ENCODE results near the gene MUC13.

The MUC13 gene

DNA sequence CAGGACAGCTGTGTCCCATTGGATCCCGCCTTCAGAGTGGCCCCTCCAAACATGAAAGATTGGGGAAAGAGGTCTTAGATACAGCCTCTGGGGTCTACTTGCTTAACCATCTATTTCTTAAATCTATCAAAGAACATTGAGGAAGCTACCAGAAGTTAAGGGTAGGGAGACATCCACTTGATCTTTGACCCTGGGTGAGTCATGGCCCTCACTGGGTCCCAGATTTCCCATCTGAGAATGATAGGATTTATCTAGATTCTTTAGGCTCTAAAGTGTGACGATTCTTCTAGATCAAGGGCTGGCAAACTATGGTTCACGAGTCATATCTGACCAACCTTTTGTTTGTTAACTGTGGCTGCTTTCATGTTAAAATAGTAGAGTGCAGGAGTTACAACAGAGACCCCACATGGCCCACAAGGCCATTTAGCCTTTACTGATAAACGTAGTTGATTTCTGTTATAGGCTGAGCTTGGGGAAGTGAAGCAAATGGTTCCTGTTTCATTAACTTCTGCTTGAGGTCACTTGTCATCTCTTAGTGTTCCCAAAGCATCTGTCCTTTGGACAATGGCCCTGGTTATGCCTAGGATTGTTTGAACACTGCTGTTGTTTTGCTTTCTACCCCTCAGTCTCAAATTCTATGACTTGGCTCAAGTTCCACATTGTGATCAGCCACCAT lies 8.0 kb downstream of the MUC13 start:
- TF ChIP-seq, protein P1, sequence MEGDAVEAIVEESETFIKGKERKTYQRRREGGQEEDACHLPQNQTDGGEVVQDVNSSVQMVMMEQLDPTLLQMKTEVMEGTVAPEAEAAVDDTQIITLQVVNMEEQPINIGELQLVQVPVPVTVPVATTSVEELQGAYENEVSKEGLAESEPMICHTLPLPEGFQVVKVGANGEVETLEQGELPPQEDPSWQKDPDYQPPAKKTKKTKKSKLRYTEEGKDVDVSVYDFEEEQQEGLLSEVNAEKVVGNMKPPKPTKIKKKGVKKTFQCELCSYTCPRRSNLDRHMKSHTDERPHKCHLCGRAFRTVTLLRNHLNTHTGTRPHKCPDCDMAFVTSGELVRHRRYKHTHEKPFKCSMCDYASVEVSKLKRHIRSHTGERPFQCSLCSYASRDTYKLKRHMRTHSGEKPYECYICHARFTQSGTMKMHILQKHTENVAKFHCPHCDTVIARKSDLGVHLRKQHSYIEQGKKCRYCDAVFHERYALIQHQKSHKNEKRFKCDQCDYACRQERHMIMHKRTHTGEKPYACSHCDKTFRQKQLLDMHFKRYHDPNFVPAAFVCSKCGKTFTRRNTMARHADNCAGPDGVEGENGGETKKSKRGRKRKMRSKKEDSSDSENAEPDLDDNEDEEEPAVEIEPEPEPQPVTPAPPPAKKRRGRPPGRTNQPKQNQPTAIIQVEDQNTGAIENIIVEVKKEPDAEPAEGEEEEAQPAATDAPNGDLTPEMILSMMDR (IDR thresholded peaks at IDR 0.05; ENCODE audit: insufficient read depth, low read length, missing control alignments) = no peak
- no peak overlapping the region for H3K4me3 ChIP-seq (ENCODE audit: low read depth, low read length)
- no peak for DNase-seq (ENCODE audit: low read depth, low spot score)
- ChIA-PET CTCF (interaction anchor here (0.7 to 3.8 kb wide), 15 partner anchors 8 to 658 kb away, joined by 3 to 70 read pairs (median 4); partner anchors contain the start of gene MUC13), POLR2A (no interaction called here)

DNA sequence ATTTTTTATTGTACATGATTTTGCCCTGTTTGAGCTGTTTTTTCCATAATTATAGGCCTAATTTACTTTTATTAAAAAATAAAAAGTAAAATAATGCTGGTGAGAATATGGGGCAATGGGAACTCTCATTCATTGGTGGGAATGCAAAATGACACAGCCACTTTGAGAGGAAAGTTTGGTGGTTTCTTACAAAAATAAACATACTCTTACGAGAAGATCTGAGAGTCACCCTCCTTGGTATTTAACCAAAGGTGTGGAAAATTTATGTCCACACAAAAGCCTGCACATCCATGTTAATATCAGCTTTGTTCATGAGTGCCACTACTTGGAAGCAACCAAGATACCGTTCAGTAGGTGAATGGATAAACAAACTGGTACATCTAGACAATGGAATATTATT lies 9.8 kb downstream of the MUC13 start:
- no peak for DNase-seq (ENCODE audit: low read depth, low spot score)
- H3K4me3 ChIP-seq (ENCODE audit: low read depth, low read length) = no peak overlapping the region
- TF ChIP-seq, protein P1 (IDR thresholded peaks at IDR 0.05; ENCODE audit: insufficient read depth, low read length, missing control alignments) = no peak
- ChIA-PET POLR2A (no interaction called here), CTCF (interaction anchor here (0.7 to 2.8 kb wide), 13 partner anchors 9 to 661 kb away, joined by 3 to 24 read pairs (median 6); partner anchors contain the start of gene MUC13)

DNA sequence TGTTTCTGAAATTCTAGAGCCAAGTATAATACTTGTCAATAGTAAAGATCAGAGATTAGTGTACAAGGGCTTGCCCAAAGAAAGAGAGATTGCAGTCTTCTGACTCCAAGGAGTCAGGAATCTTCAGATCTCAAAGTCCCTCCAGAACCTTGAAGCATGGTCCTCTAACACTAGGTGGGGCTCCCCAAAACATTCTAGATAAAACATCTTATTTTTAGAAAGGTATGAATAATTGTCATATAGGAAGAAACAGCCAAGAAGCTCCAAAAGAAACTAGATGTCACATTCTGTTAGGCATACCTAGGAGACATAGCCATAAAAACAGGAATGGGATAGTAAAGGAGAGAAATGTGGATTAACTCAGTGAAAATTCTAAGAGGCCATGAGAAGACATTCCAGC lies 10.7 kb downstream of the MUC13 start:
- no peak for DNase-seq (ENCODE audit: low read depth, low spot score)
- ChIA-PET POLR2A (no interaction called here), CTCF (interaction anchor here (0.8 to 2.8 kb wide), 13 partner anchors 8 to 662 kb away, joined by 3 to 24 read pairs (median 6); partner anchors contain the start of gene MUC13)
- TF ChIP-seq, protein P1 (IDR thresholded peaks at IDR 0.05; ENCODE audit: insufficient read depth, low read length, missing control alignments) = no peak
- no peak overlapping the region for H3K4me3 ChIP-seq (ENCODE audit: low read depth, low read length)

DNA sequence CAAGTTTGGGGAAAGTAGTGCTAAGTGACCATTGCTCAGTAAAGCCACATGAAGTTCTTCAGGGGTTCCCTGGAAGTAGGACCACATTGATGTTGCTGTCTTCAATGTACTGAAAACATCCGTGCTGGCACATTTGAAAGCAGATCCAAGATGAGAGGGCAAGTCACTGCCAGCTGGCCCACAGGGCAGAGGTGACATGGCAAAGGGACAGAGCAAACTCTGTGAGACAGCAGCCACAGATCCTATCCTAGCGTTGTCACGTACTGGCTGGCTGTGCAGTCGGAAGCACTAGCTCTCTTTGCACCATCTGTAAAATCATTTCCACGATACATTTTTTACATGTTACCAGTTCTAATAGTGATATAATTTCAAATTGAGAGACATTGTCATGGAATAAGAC lies 13.8 kb downstream of the MUC13 start:
- TF ChIP-seq, protein P1 (IDR thresholded peaks at IDR 0.05; ENCODE audit: insufficient read depth, low read length, missing control alignments) = no peak
- DNase-seq (ENCODE audit: low read depth, low spot score) = no peak
- H3K4me3 ChIP-seq (ENCODE audit: low read depth, low read length) = no peak overlapping the region
- ChIA-PET CTCF (interaction anchor here (1.0 to 3.5 kb wide), 8 partner anchors 8 to 665 kb away, joined by 3 to 14 read pairs (median 6); no protein-coding TSS in a partner anchor), POLR2A (no interaction called here)

DNA sequence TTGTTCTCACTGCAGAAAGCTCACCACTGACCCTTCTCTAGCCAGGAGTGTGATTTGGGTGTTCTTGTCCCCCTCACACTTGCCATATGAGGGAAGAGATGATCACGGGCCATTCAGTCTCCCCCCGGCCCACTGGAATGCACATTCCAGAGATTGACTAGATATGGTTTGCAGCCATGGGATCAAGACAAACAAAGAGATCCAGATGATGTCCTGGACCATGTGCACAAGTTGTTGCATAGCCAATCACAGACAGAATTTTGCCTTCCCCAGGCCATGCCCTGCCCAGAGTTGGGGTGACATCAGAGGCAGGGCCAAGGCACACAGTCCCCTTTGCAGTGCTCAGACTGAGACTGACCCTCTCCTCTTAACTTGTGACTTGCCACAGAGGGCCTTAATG lies 14.8 kb downstream of the MUC13 start:
- ChIA-PET CTCF (interaction anchor here (1.3 to 3.5 kb wide), 5 partner anchors 9 to 666 kb away, joined by 3 to 14 read pairs (median 6); no protein-coding TSS in a partner anchor), POLR2A (no interaction called here)
- no peak for DNase-seq (ENCODE audit: low read depth, low spot score)
- TF ChIP-seq, protein P1 (IDR thresholded peaks at IDR 0.05; ENCODE audit: insufficient read depth, low read length, missing control alignments) = no peak
- H3K4me3 ChIP-seq (ENCODE audit: low read depth, low read length) = no peak overlapping the region

DNA sequence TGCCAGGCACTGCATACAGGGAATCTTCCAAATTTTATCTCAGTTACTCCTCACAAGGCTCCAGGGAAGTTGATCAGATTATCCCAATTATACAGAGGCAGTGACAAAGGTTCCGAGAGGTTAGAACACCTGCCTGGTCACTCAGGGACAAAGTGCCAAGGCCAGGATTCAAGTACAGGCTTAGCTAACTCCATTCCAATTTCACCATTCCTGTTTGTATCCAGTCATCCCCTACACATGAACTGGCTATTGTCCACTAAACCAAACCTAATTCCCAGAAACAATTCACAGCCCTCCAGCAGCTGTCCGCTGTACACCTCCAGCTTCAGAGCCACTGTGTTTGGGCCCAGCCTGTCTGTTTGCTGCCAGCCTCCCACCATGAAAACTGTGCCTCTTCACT lies 16.0 kb downstream of the MUC13 start:
- TF ChIP-seq, protein P1 (IDR thresholded peaks at IDR 0.05; ENCODE audit: insufficient read depth, low read length, missing control alignments) = no peak
- ChIA-PET CTCF (interaction anchor here (1.0 to 2.7 kb wide), 5 partner anchors 10 to 157 kb away, joined by 3 to 14 read pairs (median 6); no protein-coding TSS in a partner anchor), POLR2A (no interaction called here)
- no peak overlapping the region for H3K4me3 ChIP-seq (ENCODE audit: low read depth, low read length)
- DNase-seq (ENCODE audit: low read depth, low spot score) = no peak
